H9 (cell line): ENCODE measurements around the gene CT47A1. TPM values are rescaled to one million over a fixed set of nuclear protein-coding genes. Genes with fewer than 3 reads are reported as not detected.

Experiments used
- DNase-seq: peaks from one replicate; pipeline ENCODE4 v3.0.0-alpha.2; 2017
- H2AFZ ChIP-seq: one replicate; pipeline ENCODE4 v1.6.1; 2013; ENCODE audit warnings: mild to moderate bottlenecking, low read length, control low read depth, moderate library complexity
- H2AK5ac ChIP-seq: 2 replicates; pipeline ENCODE4 v1.6.1; 2013; ENCODE audit warnings: low read length, control low read depth, mixed read lengths; ENCODE audit not compliant: insufficient read length
- H2BK120ac ChIP-seq: one replicate; pipeline ENCODE4 v1.6.1; 2013; ENCODE audit warnings: low read depth, mild to moderate bottlenecking, low read length, control low read depth, inconsistent platforms; ENCODE audit not compliant: poor library complexity, severe bottlenecking
- H2BK12ac ChIP-seq: 2 replicates; pipeline ENCODE4 v1.6.1; 2013; ENCODE audit warnings: low read length, control low read depth, mixed read lengths, low read depth; ENCODE audit not compliant: insufficient read length
- H2BK15ac ChIP-seq: 2 replicates; pipeline ENCODE4 v1.6.1; 2013; ENCODE audit warnings: low read depth, low read length, control low read depth
- H2BK20ac ChIP-seq: one replicate; pipeline ENCODE4 v1.6.1; 2013; ENCODE audit warnings: low read depth, mild to moderate bottlenecking, low read length, control low read depth, inconsistent platforms; ENCODE audit not compliant: poor library complexity, severe bottlenecking
- H2BK5ac ChIP-seq: 2 replicates; pipeline ENCODE4 v1.6.1; 2013; ENCODE audit warnings: low read length, control low read depth, mixed read lengths; ENCODE audit not compliant: insufficient read length
- H3K14ac ChIP-seq: 2 replicates; pipeline ENCODE4 v1.6.1; 2013; ENCODE audit warnings: low read length, control low read depth; ENCODE audit not compliant: insufficient read depth
- H3K18ac ChIP-seq: 2 replicates; pipeline ENCODE4 v1.6.1; 2013; ENCODE audit warnings: low read depth, mild to moderate bottlenecking, mixed read lengths, low read length, control low read depth; ENCODE audit not compliant: insufficient read length
- H3K23ac ChIP-seq: 2 replicates; pipeline ENCODE4 v1.6.1; 2013; ENCODE audit warnings: low read length, control low read depth, mixed read lengths, low read depth; ENCODE audit not compliant: insufficient read length
- H3K23me2 ChIP-seq: 2 replicates; pipeline ENCODE4 v1.6.1; 2013; ENCODE audit warnings: low read depth, mild to moderate bottlenecking, mixed read lengths, low read length, control low read depth; ENCODE audit not compliant: insufficient read length, poor library complexity, severe bottlenecking
- H3K27ac ChIP-seq: 2 replicates; pipeline ENCODE4 v1.5.1; 2013; ENCODE audit warnings: low read length, control low read depth, mixed read lengths, low read depth; ENCODE audit not compliant: insufficient read length
- H3K27me3 ChIP-seq: 2 replicates; pipeline ENCODE4 v1.6.1; 2013; ENCODE audit warnings: low read length, control low read depth, inconsistent platforms; ENCODE audit not compliant: insufficient read depth
- H3K4ac ChIP-seq: 2 replicates; pipeline ENCODE4 v1.6.1; 2013; ENCODE audit warnings: low read depth, mild to moderate bottlenecking, control low read depth, inconsistent platforms, low read length, moderate library complexity
- H3K4me1 ChIP-seq: 2 replicates; pipeline ENCODE4 v1.6.1; 2013; ENCODE audit warnings: low read length, control low read depth, inconsistent platforms; ENCODE audit not compliant: insufficient read depth
- H3K4me2 ChIP-seq: 2 replicates; pipeline ENCODE4 v1.6.1; 2013; ENCODE audit warnings: low read length, control low read depth, mixed read lengths; ENCODE audit not compliant: insufficient read length, insufficient read depth
- H3K56ac ChIP-seq: 2 replicates; pipeline ENCODE4 v1.6.1; 2013; ENCODE audit warnings: low read depth, mild to moderate bottlenecking, mixed read lengths, low read length, control low read depth; ENCODE audit not compliant: insufficient read length
- H3K79me1 ChIP-seq: 2 replicates; pipeline ENCODE4 v1.6.1; 2013; ENCODE audit warnings: low read depth, mild to moderate bottlenecking, moderate library complexity, low read length, control low read depth, inconsistent platforms; ENCODE audit not compliant: insufficient read depth, poor library complexity, severe bottlenecking
- H3K79me2 ChIP-seq: 2 replicates; pipeline ENCODE4 v1.6.1; 2013; ENCODE audit warnings: low read length, control low read depth, inconsistent platforms; ENCODE audit not compliant: insufficient read depth
- H3K9ac ChIP-seq: 2 replicates; pipeline ENCODE4 v1.6.1; 2013; ENCODE audit warnings: low read length, control low read depth, mixed read lengths; ENCODE audit not compliant: insufficient read length; ENCODE audit errors: extremely low read depth
- H3K9me3 ChIP-seq: one replicate; pipeline ENCODE4 v1.6.1; 2013; ENCODE audit warnings: low read depth, low read length, inconsistent platforms; ENCODE audit not compliant: control insufficient read depth
- H3T11ph ChIP-seq: one replicate; pipeline ENCODE4 v1.6.1; 2013; ENCODE audit warnings: mild to moderate bottlenecking, low read length, control low read depth, inconsistent platforms
- H4K20me1 ChIP-seq: one replicate; pipeline ENCODE4 v1.6.1; 2013; ENCODE audit not compliant: control insufficient read depth, insufficient read length, insufficient read depth
- H4K5ac ChIP-seq: 2 replicates; pipeline ENCODE4 v1.6.1; 2013; ENCODE audit warnings: low read depth, mild to moderate bottlenecking, mixed read lengths, low read length, control low read depth; ENCODE audit not compliant: insufficient read length
- H4K8ac ChIP-seq: replicated peaks from 2 replicates; pipeline ENCODE4 v1.6.1; 2013; ENCODE audit warnings: low read length, control low read depth, mixed read lengths, low read depth; ENCODE audit not compliant: insufficient read length
- H4K91ac ChIP-seq: 2 replicates; pipeline ENCODE4 v1.6.1; 2013; ENCODE audit warnings: low read depth, mild to moderate bottlenecking, moderate library complexity, mixed read lengths, low read length, control low read depth; ENCODE audit not compliant: insufficient read length
- H3K27ac Mint-ChIP-seq, 3 experiments: 2 replicates in 2 of 3; 3 replicates in 1 of 3; pipeline ENCODE4 v1.8.0; 2020 to 2021; ENCODE audit warnings: mixed read lengths in 3 of 3, mild to moderate bottlenecking in 1 of 3, moderate library complexity in 1 of 3
- H3K27me3 Mint-ChIP-seq: 2 replicates; pipeline ENCODE4 v1.8.0; 2021; ENCODE audit warnings: low read depth, mild to moderate bottlenecking, moderate library complexity, mixed read lengths
- H3K36me3 Mint-ChIP-seq, 3 experiments: 2 replicates in 2 of 3; 3 replicates in 1 of 3; pipeline ENCODE4 v1.8.0; 2020 to 2021; ENCODE audit warnings: low read depth in 3 of 3, mixed read lengths in 3 of 3; ENCODE audit not compliant: insufficient read depth in 1 of 3
- H3K4me1 Mint-ChIP-seq, 2 experiments: 2 replicates each; pipeline ENCODE4 v1.8.0; 2020; ENCODE audit warnings: mixed read lengths in 2 of 2
- H3K4me3 Mint-ChIP-seq, 2 experiments: 2 replicates in 1 of 2; 3 replicates in 1 of 2; pipeline ENCODE4 v1.8.0; 2020 to 2021; ENCODE audit warnings: mild to moderate bottlenecking in 2 of 2, mixed read lengths in 2 of 2, moderate library complexity in 1 of 2
- H3K9me3 Mint-ChIP-seq, 2 experiments: 2 replicates in 1 of 2; 3 replicates in 1 of 2; pipeline ENCODE4 v1.8.0; 2020; ENCODE audit warnings: mild to moderate bottlenecking in 2 of 2, mixed read lengths in 2 of 2, moderate library complexity in 1 of 2
- CTCF ChIP-seq: fragments of 200-600 bp; sonication (generic); conservative IDR thresholded peaks from 3 replicates; pipeline ENCODE4 v1.8.0; 2021; ENCODE audit warnings: antibody characterized with exemption, mild to moderate bottlenecking
- total RNA-seq: library from RNA; stranded (reverse); gene quantifications from 2 replicates; pipeline ENCODE4 v1.2.1, GENCODE V29; 2021

CT47A1 gene
- total RNA-seq, 1 experiment from 2014 or later: not detected

GRCh38 chrX:121013897-121014455, 28.4 kb upstream of the CT47A1 start:
- Histone ChIP-seq H3K4ac (no peak overlapping the region), H3K14ac (no peak overlapping the region), H4K20me1 (no peaks in the 10 kb centered on the region), H2AFZ (no peak overlapping the region), H3K9me3 (peaks cover 32% of the 10 kb centered on the region), H2BK20ac (no peak overlapping the region), H3K79me2 (no peaks in the 10 kb centered on the region), H3K27me3 (no peaks in the 10 kb centered on the region), H2AK5ac (no peak overlapping the region), H2BK120ac (no peak overlapping the region), H4K8ac (no peak overlapping the region), H2BK12ac (no peak overlapping the region), H3K79me1 (no peaks in the 10 kb centered on the region), H3K18ac (no peak overlapping the region), H3K23ac (no peak overlapping the region), H3K4me1 (no peaks in the 10 kb centered on the region), H3T11ph (no peak overlapping the region), H3K23me2 (no peaks in the 10 kb centered on the region), H3K9ac (no peak overlapping the region), H3K4me2 (no peak overlapping the region), H3K27ac (no peak overlapping the region), H4K5ac (no peak overlapping the region), H2BK15ac (no peak overlapping the region), H3K56ac (no peak overlapping the region), H4K91ac (no peak overlapping the region), H2BK5ac (no peak overlapping the region)
- Mint-ChIP-seq H3K27me3 (peaks cover 8% of the 10 kb centered on the region), H3K9me3 (peaks cover 44 to 50% of the 10 kb centered on the region in 2 experiments), H3K36me3 (peaks cover 0 to 2% (median 0%) of the 10 kb centered on the region in 3 experiments; a peak in 2 of 7 replicates), H3K4me3 (no peak overlapping the region), H3K4me1 (no peaks in the 10 kb centered on the region), H3K27ac (no peak overlapping the region; a peak in 1 of 7 replicates)
- no peak for DNase-seq
- no peak for TF ChIP-seq CTCF
